Calu3 (cell line): ENCODE measurements around the gene RGS5. TPM values are rescaled to one million over a fixed set of nuclear protein-coding genes. Genes with fewer than 3 reads are reported as not detected.

Source experiments
- BruUV-seq: library from RNA; stranded (reverse); fragments of 400-500 nt; replicated peaks from 2 replicates; lab custom pipeline; 2021; lab: Mats Ljungman, UMichigan
- CTCF ChIA-PET: fragments of 300-600 bp; sonication (Branson Sonifier 250); formaldehyde crosslinking; loops from one replicate; lab custom pipeline; 2022; ENCODE audit warnings: antibody characterized with exemption; lab: Charles Lee
- DNase-seq: peaks from one replicate; pipeline ENCODE4 v3.0.0; 2022
- H3K27ac Mint-ChIP-seq: one replicate; pipeline ENCODE4 v1.8.0; 2022; ENCODE audit warnings: mixed read lengths; ENCODE audit not compliant: unreplicated experiment
- H3K27me3 Mint-ChIP-seq: one replicate; pipeline ENCODE4 v1.8.0; 2022; ENCODE audit warnings: mixed read lengths; ENCODE audit not compliant: unreplicated experiment
- H3K36me3 Mint-ChIP-seq: one replicate; pipeline ENCODE4 v1.8.0; 2022; ENCODE audit warnings: mild to moderate bottlenecking, moderate library complexity, mixed read lengths; ENCODE audit not compliant: insufficient read depth, unreplicated experiment
- H3K4me1 Mint-ChIP-seq: one replicate; pipeline ENCODE4 v1.8.0; 2022; ENCODE audit warnings: mild to moderate bottlenecking, low read depth, mixed read lengths; ENCODE audit not compliant: unreplicated experiment
- H3K4me3 Mint-ChIP-seq: one replicate; pipeline ENCODE4 v1.8.0; 2022; ENCODE audit warnings: mild to moderate bottlenecking, low read depth, moderate library complexity, mixed read lengths; ENCODE audit not compliant: unreplicated experiment
- H3K9me3 Mint-ChIP-seq: one replicate; pipeline ENCODE4 v1.8.0; 2022; ENCODE audit warnings: low read depth, mixed read lengths; ENCODE audit not compliant: unreplicated experiment
- CTCF ChIP-seq: fragments of 200-600 bp; IDR thresholded peaks from one replicate; pipeline ENCODE4 v1.8.0; 2022; ENCODE audit warnings: antibody characterized with exemption; ENCODE audit not compliant: unreplicated experiment
- intact Hi-C: fragments of 100-400 bp; cut with micrococcal nuclease; formaldehyde crosslinking; loops from one replicate; pipeline ENCODE4 v1.10.0; 2022; ENCODE audit not compliant: unreplicated experiment
- total RNA-seq: library from RNA; stranded (reverse); gene quantifications from 2 replicates; pipeline ENCODE4 v1.2.3, GENCODE V29; 2022

RGS5 gene
- total RNA-seq, 1 experiment from 2014 or later: 1.9 TPM

GRCh38 chr1:163162381-163162914 is 40.3 kb downstream of the RGS5 start:
- no peak for DNase-seq
- Mint-ChIP-seq H3K4me1 (peaks cover 36% of the 10 kb centered on the region), H3K27me3 (no peaks in the 10 kb centered on the region), H3K36me3 (no peaks in the 10 kb centered on the region), H3K9me3 (peaks cover 7% of the 10 kb centered on the region), H3K4me3 (no peak overlapping the region), H3K27ac (no peak overlapping the region)
- intact Hi-C loops: no loop called here
- no peak for TF ChIP-seq CTCF
- CTCF ChIA-PET: interaction anchor here (0.6 kb wide), 1 partner anchor 737 kb away, joined by 3 read pairs; no protein-coding TSS in a partner anchor
- no TSS peak for BruUV-seq

- Mint-ChIP-seq H3K27ac (no peak overlapping the region), H3K9me3 (peaks cover 7% of the 10 kb centered on the region), H3K4me3 (no peak overlapping the region), H3K36me3 (no peaks in the 10 kb centered on the region), H3K27me3 (no peaks in the 10 kb centered on the region), H3K4me1 (peaks cover 31% of the 10 kb centered on the region)
- CTCF ChIA-PET: no interaction called here
- no peak for TF ChIP-seq CTCF
- intact Hi-C loops: no loop called here
- BruUV-seq: no TSS peak
- no peak for DNase-seq
Observed at GRCh38 chr1:163161841-163162240, 40.9 kb downstream of the RGS5 start.

- BruUV-seq: no TSS peak
- no peak overlapping the region for H3K27ac Mint-ChIP-seq
- H3K27me3 Mint-ChIP-seq: no peaks in the 10 kb centered on the region
- peaks cover 31% of the 10 kb centered on the region for H3K4me1 Mint-ChIP-seq
- DNase-seq: no peak
- no peaks in the 10 kb centered on the region for H3K36me3 Mint-ChIP-seq
- no peak for TF ChIP-seq CTCF
- CTCF ChIA-PET: no interaction called here
- intact Hi-C loops: no loop called here
- H3K4me3 Mint-ChIP-seq: no peak overlapping the region
- peaks cover 7% of the 10 kb centered on the region for H3K9me3 Mint-ChIP-seq
Observed at GRCh38 chr1:163161337-163161736, 41.4 kb downstream of the RGS5 start.

GRCh38 chr1:163155606-163156005 is 47.1 kb downstream of the RGS5 start:
- no peak overlapping the region for H3K4me3 Mint-ChIP-seq
- H3K27me3 Mint-ChIP-seq: no peaks in the 10 kb centered on the region
- intact Hi-C loops: no loop called here
- no peak for DNase-seq
- H3K9me3 Mint-ChIP-seq: peaks cover 3% of the 10 kb centered on the region
- CTCF ChIA-PET: no interaction called here
- no peaks in the 10 kb centered on the region for H3K36me3 Mint-ChIP-seq
- H3K27ac Mint-ChIP-seq: no peak overlapping the region
- BruUV-seq: no TSS peak
- no peak for TF ChIP-seq CTCF
- H3K4me1 Mint-ChIP-seq: peaks cover 4% of the 10 kb centered on the region
